B cell (primary cell): ENCODE results near the gene TM9SF2. TPM values are rescaled to one million over a fixed set of nuclear protein-coding genes. Genes with fewer than 3 reads are reported as not detected.
A peak's percentile ranks its signal among the peaks of the same experiment; 100 is the strongest.

Experiments used
- ATAC-seq: fragments of 200-7000 bp; cut with Tn5 transposase; one replicate; pipeline ENCODE4 v1.10.0; 2021; ENCODE audit warnings: low read depth, mild to moderate bottlenecking, moderate number of reproducible peaks, moderate library complexity
- CTCF ChIA-PET: fragments of 350-600 bp; sonication (Branson Sonifier 250); formaldehyde crosslinking; loops from one replicate; lab custom pipeline; 2021; ENCODE audit warnings: antibody characterized with exemption, inconsistent platforms; lab: Charles Lee
- POLR2A ChIA-PET: fragments of 350-600 bp; sonication (Branson Sonifier 250); formaldehyde crosslinking; loops from one replicate; lab custom pipeline; 2021; ENCODE audit warnings: antibody characterized with exemption; lab: Charles Lee
- DNase-seq: peaks from one replicate; pipeline ENCODE4 v3.0.0; 2013
- H2AFZ ChIP-seq: 2 replicates; pipeline ENCODE4 v1.6.1; 2012; ENCODE audit warnings: mild to moderate bottlenecking, low read depth, low read length; ENCODE audit not compliant: insufficient read depth, poor library complexity, severe bottlenecking
- H3K27ac ChIP-seq, 2 donors: 1 replicate in 1 of 2; 2 replicates in 1 of 2; pipeline ENCODE4 v1.5.1; 2012 to 2013; ENCODE audit warnings: low read length in 2 of 2, mild to moderate bottlenecking in 2 of 2, moderate library complexity in 1 of 2
- H3K27me3 ChIP-seq, 4 experiments: fragments of 200-600 bp in 1 of 4; sonication (generic) in 1 of 4; replicated peaks in 1 of 4; 1 replicate in 2 of 4; 2 replicates in 2 of 4; pipeline versions ENCODE4 v1.6.1 to v1.7.0; 2013 to 2016; ENCODE audit warnings: low read length in 3 of 4, mild to moderate bottlenecking in 2 of 4, mixed read lengths in 1 of 4, moderate library complexity in 1 of 4; ENCODE audit not compliant: insufficient read depth in 4 of 4, control insufficient read depth in 3 of 4; ENCODE audit errors: control extremely low read depth in 1 of 4
- H3K36me3 ChIP-seq, 2 experiments: replicated peaks in 1 of 2; 1 replicate in 1 of 2; 2 replicates in 1 of 2; pipeline versions ENCODE4 v1.6.1 to v1.7.1; 2013; ENCODE audit warnings: low read length in 1 of 2; ENCODE audit not compliant: insufficient read depth in 2 of 2, control insufficient read depth in 1 of 2; ENCODE audit errors: control extremely low read depth in 1 of 2, extremely low read depth in 1 of 2
- H3K4me1 ChIP-seq, 2 donors: fragments of 200-600 bp in 1 of 2; sonication (generic) in 1 of 2; 1 replicate in 1 of 2; 2 replicates in 1 of 2; pipeline versions ENCODE4 v1.5.1 to v1.6.1; 2013 to 2017; ENCODE audit warnings: low read length in 2 of 2; ENCODE audit not compliant: control insufficient read depth in 2 of 2, insufficient read depth in 2 of 2
- H3K4me2 ChIP-seq: replicated peaks from 2 replicates; pipeline ENCODE3; 2012; ENCODE audit warnings: mild to moderate bottlenecking, low read depth, low read length; ENCODE audit not compliant: poor library complexity, severe bottlenecking
- H3K4me3 ChIP-seq, 5 experiments: fragments of 200-600 bp in 1 of 5; sonication (generic) in 1 of 5; 1 replicate in 3 of 5; 2 replicates in 2 of 5; pipeline versions ENCODE4 v1.5.1 to v1.7.0; 2011 to 2016; ENCODE audit warnings: low read length in 4 of 5, mild to moderate bottlenecking in 4 of 5, low read depth in 2 of 5, control low read depth in 1 of 5, moderate library complexity in 1 of 5; ENCODE audit not compliant: insufficient read depth in 1 of 5; ENCODE audit errors: control extremely low read depth in 1 of 5, extremely low read depth in 1 of 5
- H3K79me2 ChIP-seq: fragments of 200-600 bp; sonication (generic); one replicate; pipeline ENCODE4 v1.6.0; 2016; ENCODE audit warnings: low read length; ENCODE audit not compliant: control insufficient read depth, insufficient read depth
- H3K9ac ChIP-seq: fragments of 200-600 bp; sonication (generic); 2 replicates; pipeline ENCODE4 v1.6.1; 2017; ENCODE audit warnings: mild to moderate bottlenecking, low read length, moderate library complexity
- H3K9me3 ChIP-seq, 3 donors: one replicate each; pipeline versions ENCODE4 v1.6.1 to v1.7.1; 2013; ENCODE audit warnings: low read length in 2 of 3; ENCODE audit not compliant: control insufficient read depth in 2 of 3, insufficient read depth in 1 of 3; ENCODE audit errors: control extremely low read depth in 1 of 3
- H4K20me1 ChIP-seq: 2 replicates; pipeline ENCODE4 v1.6.0; 2012; ENCODE audit warnings: mild to moderate bottlenecking, low read length; ENCODE audit not compliant: insufficient read depth, control insufficient read depth, poor library complexity, severe bottlenecking
- H3K27ac Mint-ChIP-seq: one replicate; pipeline ENCODE4 v1.8.0; 2021; ENCODE audit warnings: mixed read lengths
- H3K27me3 Mint-ChIP-seq: one replicate; pipeline ENCODE4 v1.8.0; 2021; ENCODE audit warnings: mixed read lengths
- H3K4me1 Mint-ChIP-seq: one replicate; pipeline ENCODE4 v1.8.0; 2021; ENCODE audit warnings: mixed read lengths
- H3K4me3 Mint-ChIP-seq: one replicate; pipeline ENCODE4 v1.8.0; 2021; ENCODE audit warnings: mixed read lengths
- H3K9me3 Mint-ChIP-seq: one replicate; pipeline ENCODE4 v1.8.0; 2022; ENCODE audit warnings: mixed read lengths; ENCODE audit not compliant: insufficient read depth
- CTCF ChIP-seq: fragments of 200-600 bp; IDR thresholded peaks from one replicate; pipeline ENCODE4 v1.8.0; 2022; ENCODE audit warnings: antibody characterized with exemption, mild to moderate bottlenecking
- EZH2 ChIP-seq: IDR thresholded peaks from 2 replicates; pipeline ENCODE4 v1.6.1; 2012; ENCODE audit warnings: borderline replicate concordance, low read depth, mild to moderate bottlenecking, moderate library complexity, low read length; ENCODE audit not compliant: insufficient read depth, poor library complexity, severe bottlenecking
- WGBS: methylation state at CpG from one replicate; pipeline ENCODE4 v1.1.5; 2013; ENCODE audit warnings: missing lambda C conversion rate; ENCODE audit not compliant: insufficient coverage; 5-methylcytosine and 5-hydroxymethylcytosine counted together
- intact Hi-C: fragments of 100-400 bp; cut with micrococcal nuclease; formaldehyde crosslinking; loops from one replicate; pipeline ENCODE4 v1.10.0; 2022
- polyA minus RNA-seq: library from RNA; depleted of rRNA, polyadenylated mRNA; stranded (reverse); fragments of >200 nt; gene quantifications from 2 replicates; pipeline ENCODE4 v1.2.3, GENCODE V29; 2012
- polyA plus RNA-seq: library from polyadenylated mRNA; depleted of rRNA; stranded (reverse); fragments of >200 nt; gene quantifications from 2 replicates; pipeline ENCODE4 v1.2.3, GENCODE V29; 2012
- total RNA-seq, 2 donors: library from RNA; stranded (reverse); fragments of 120-200 nt in 1 of 2; gene quantifications; 1 replicate in 1 of 2; 2 replicates in 1 of 2; pipeline versions ENCODE4 v1.2.3 to v1.2.4, GENCODE V29; 2013 to 2022

Gene TM9SF2
- 63.3 and 63.6 TPM in 2 replicates for total RNA-seq
- total RNA-seq (2013) = 87.2 TPM
- 20.2 and 32.1 TPM in 2 replicates for polyA plus RNA-seq
- 34.2 and 35.9 TPM in 2 replicates for polyA minus RNA-seq

- CTCF ChIA-PET = interaction anchor here (1.2 to 8.1 kb wide), 5 partner anchors 8 to 232 kb away, joined by 3 to 57 read pairs (median 5); no protein-coding TSS in a partner anchor
- Histone ChIP-seq H3K4me3 (peak within 1 kb of the TSS; percentile 75 to 89 (median 87)), H3K9me3 (peaks cover 0 to 10% (median 0%) of the 10 kb centered on the region in 3 donors), H3K9ac (peak within 1 kb of the TSS; percentile 87), H3K27ac (peak within 1 kb of the TSS; percentile 89 to 90), H3K27me3 (no peaks in the 10 kb centered on the region), H3K79me2 (peaks cover 61% of the 10 kb centered on the region), H3K4me2 (peak within 1 kb of the TSS; percentile 82), H2AFZ (peak within 1 kb of the TSS; percentile 87), H4K20me1 (no peaks in the 10 kb centered on the region), H3K4me1 (peaks cover 63 to 65% of the 10 kb centered on the region in 2 donors), H3K36me3 (no peaks in the 10 kb centered on the region)
- Mint-ChIP-seq H3K27ac (peak within 1 kb of the TSS; percentile 98), H3K9me3 (peaks cover 2% of the 10 kb centered on the region), H3K4me3 (peak within 1 kb of the TSS; percentile 92), H3K27me3 (no peaks in the 10 kb centered on the region), H3K4me1 (peaks cover 77% of the 10 kb centered on the region)
- under 1% methylated on average over 53 of the region's 55 CpGs for WGBS
- DNase-seq = peak; percentile 98
- TF ChIP-seq CTCF (no peak), EZH2 (no peak)
- POLR2A ChIA-PET = interaction anchor here (0.6 to 1.6 kb wide), 2 partner anchors 13 to 404 kb away, joined by 3 to 4 read pairs; no protein-coding TSS in a partner anchor
- intact Hi-C loops = loop anchor here (1.0 to 10.0 kb wide), 4 partner anchors 219 to 1176 kb away; partner anchors contain the start of genes STK24 and UBAC2
- peak; percentile 60 for ATAC-seq
Observed at GRCh38 chr13:99501184-99501847, at the start of gene TM9SF2. Gene TM9SF2 (plus strand): TSS chr13:99501472. CDS start chr13:99501607, 135 bp downstream.
